HepG2 (cell line): ENCODE results near the gene HOMEZ. TPM values are rescaled to one million over a fixed set of nuclear protein-coding genes. Genes with fewer than 3 reads are reported as not detected.

ENCODE experiments used
- ATF1 ChIP-seq: IDR thresholded peaks from 2 replicates; pipeline ENCODE4 v1.6.1; 2016; ENCODE audit warnings: mild to moderate bottlenecking, control low read depth
- ATF2 ChIP-seq: sonication (generic); formaldehyde crosslinking; IDR thresholded peaks from 2 replicates; pipeline ENCODE4 v1.4.0; 2020; ENCODE audit warnings: missing genetic modification reagents
- ERF ChIP-seq: IDR thresholded peaks from 2 replicates; pipeline ENCODE4 v1.6.1; 2018; ENCODE audit warnings: missing biosample characterization, missing genetic modification reagents
- GZF1 ChIP-seq: sonication (generic); formaldehyde crosslinking; IDR thresholded peaks from 2 replicates; pipeline ENCODE4 v1.5.1; 2020; ENCODE audit warnings: mild to moderate bottlenecking, missing genetic modification reagents
- HBP1 ChIP-seq: IDR thresholded peaks from 2 replicates; pipeline ENCODE4 v1.6.1; 2016; ENCODE audit warnings: low read depth, control low read depth
- JDP2 ChIP-seq: sonication (generic); formaldehyde crosslinking; IDR thresholded peaks from 2 replicates; pipeline ENCODE4 v1.8.1; 2022; ENCODE audit warnings: missing genetic modification reagents, borderline replicate concordance
- KDM5A ChIP-seq: fragments of 200-600 bp; sonication (generic); IDR thresholded peaks from 2 replicates; pipeline ENCODE4 v1.7.0; 2018; ENCODE audit warnings: antibody characterized with exemption, mild to moderate bottlenecking, low read length, borderline replicate concordance
- MLX ChIP-seq: IDR thresholded peaks from 2 replicates; pipeline ENCODE4 v1.6.1; 2016
- PAWR ChIP-seq: sonication (generic); formaldehyde crosslinking; IDR thresholded peaks from 2 replicates; pipeline ENCODE4 v1.4.0; 2020; ENCODE audit warnings: missing genetic modification reagents, mild to moderate bottlenecking, borderline replicate concordance
- PBX3 ChIP-seq: sonication (generic); formaldehyde crosslinking; IDR thresholded peaks from 2 replicates; pipeline ENCODE4 v1.8.1; 2023; ENCODE audit warnings: missing genetic modification reagents, inconsistent platforms, borderline replicate concordance
- STAT6 ChIP-seq: sonication (generic); formaldehyde crosslinking; IDR thresholded peaks from 2 replicates; pipeline ENCODE4 v1.4.0; 2020; ENCODE audit warnings: missing genetic modification reagents, mild to moderate bottlenecking, borderline replicate concordance
- YEATS2 ChIP-seq: sonication (generic); formaldehyde crosslinking; IDR thresholded peaks from 2 replicates; pipeline ENCODE4 v1.4.0; 2020; ENCODE audit warnings: missing genetic modification reagents, borderline replicate concordance
- ZBTB38 ChIP-seq: sonication (generic); formaldehyde crosslinking; IDR thresholded peaks from 2 replicates; pipeline ENCODE4 v1.5.1; 2020; ENCODE audit warnings: mild to moderate bottlenecking, missing genetic modification reagents
- ZNF235 ChIP-seq: sonication (generic); formaldehyde crosslinking; IDR thresholded peaks from 2 replicates; pipeline ENCODE4 v1.8.1; 2023; ENCODE audit warnings: mild to moderate bottlenecking, missing genetic modification reagents, borderline replicate concordance
- ZNF260 ChIP-seq: sonication (generic); formaldehyde crosslinking; IDR thresholded peaks from 2 replicates; pipeline ENCODE4 v1.4.0; 2020; ENCODE audit warnings: missing genetic modification reagents, low read depth, mild to moderate bottlenecking, borderline replicate concordance
- ZNF3 ChIP-seq: IDR thresholded peaks from 2 replicates; pipeline ENCODE4 v1.7.0; 2017; ENCODE audit warnings: inconsistent platforms
- ZNF335 ChIP-seq: sonication (generic); formaldehyde crosslinking; IDR thresholded peaks from 2 replicates; pipeline ENCODE4 v1.4.0; 2020; ENCODE audit warnings: missing genetic modification reagents
- ZNF367 ChIP-seq: sonication (generic); formaldehyde crosslinking; IDR thresholded peaks from 2 replicates; pipeline ENCODE4 v1.4.0; 2020; ENCODE audit warnings: missing genetic modification reagents, borderline replicate concordance
- ZNF709 ChIP-seq: sonication (generic); formaldehyde crosslinking; IDR thresholded peaks from 2 replicates; pipeline ENCODE4 v1.5.0; 2020; ENCODE audit warnings: mild to moderate bottlenecking, missing genetic modification reagents
- ZNF790 ChIP-seq: sonication (generic); formaldehyde crosslinking; IDR thresholded peaks from 2 replicates; pipeline ENCODE4 v1.8.0; 2022; ENCODE audit warnings: missing genetic modification reagents, mild to moderate bottlenecking, borderline replicate concordance
- ZSCAN20 ChIP-seq: sonication (generic); formaldehyde crosslinking; IDR thresholded peaks from 2 replicates; pipeline ENCODE4 v1.4.0; 2020; ENCODE audit warnings: missing genetic modification reagents, mild to moderate bottlenecking, borderline replicate concordance
- polyA plus RNA-seq, 8 experiments: library from polyadenylated mRNA; depleted of rRNA in 3 of 8; stranded (reverse) in 7 of 8; unstranded in 1 of 8; fragments of >200 nt; fragmentation: Illumina TruSeq in 4 of 8; extraction: Trizol in 4 of 8; gene quantifications; 2 replicates each; pipeline versions ENCODE4 v1.2.1 to v1.2.3, GENCODE V29; 2011 to 2016; ENCODE audit warnings: low read depth in 4 of 8, missing spikeins in 1 of 8, mixed read lengths in 1 of 8; ENCODE audit not compliant: insufficient read depth in 1 of 8
- total RNA-seq, 5 experiments: library from RNA; depleted of rRNA; stranded (reverse); fragments of >200 nt; fragmentation: Illumina TruSeq; extraction: Trizol; gene quantifications; 2 replicates each; pipeline ENCODE4 v1.2.3, GENCODE V29; 2016; ENCODE audit warnings: low read depth in 1 of 5

HOMEZ gene
- total and polyA plus RNA-seq, 2 of the 13 experiments (the other 11 are each of a cell fraction or from before 2014, with no cell fraction given): 14.5 to 31.8 TPM

- TF ChIP-seq YEATS2 (CRISPR knock-in tag) (peak; percentile 53; the same call in 1 of the 2 replicates), ERF (peak; percentile 82), ZBTB38 (CRISPR knock-in tag) (peak; percentile 60), ATF1 (CRISPR knock-in tag) (no peak), ZNF335 (CRISPR knock-in tag) (no peak; the same call in 1 of the 2 replicates), HBP1 (no peak; the same call in 1 of the 2 replicates), ZNF235 (peak; percentile 88; the same call in 1 of the 2 replicates), ZNF260 (CRISPR knock-in tag) (no peak), ZNF367 (CRISPR knock-in tag) (peak; percentile 91; the same call in 1 of the 2 replicates), JDP2 (CRISPR knock-in tag) (no peak), MLX (CRISPR knock-in tag) (peak; percentile 55), ZNF790 (peak; percentile 99; the same call in 1 of the 2 replicates), ZSCAN20 (peak; percentile 99; the same call in 1 of the 2 replicates), KDM5A (no peak; the same call in 1 of the 2 replicates), PAWR (0 out of 2 replicates have a peak, but pooled peaks have one; percentile 92), PBX3 (0 out of 2 replicates have a peak, but pooled peaks have one; percentile 59), GZF1 (CRISPR knock-in tag) (peak; percentile 93; the same call in 1 of the 2 replicates), ATF2 (CRISPR knock-in tag) (0 out of 2 replicates have a peak, but pooled peaks have one; percentile 39), ZNF709 (CRISPR knock-in tag) (peak; percentile 100), STAT6 (CRISPR knock-in tag) (no peak; the same call in 1 of the 2 replicates), ZNF3 (peak; percentile 72; the same call in 1 of the 2 replicates)
Observed at GRCh38 chr14:23301969-23302289, 16.0 kb upstream of the HOMEZ start (continued).
